NCI-H2029 (cell line): ENCODE data around the gene ATIC.

Experiments used
- DNase-seq: peaks from one replicate; lab custom pipeline; 2025; lab: John Stamatoyannopoulos, UW

ATIC gene

DNA sequence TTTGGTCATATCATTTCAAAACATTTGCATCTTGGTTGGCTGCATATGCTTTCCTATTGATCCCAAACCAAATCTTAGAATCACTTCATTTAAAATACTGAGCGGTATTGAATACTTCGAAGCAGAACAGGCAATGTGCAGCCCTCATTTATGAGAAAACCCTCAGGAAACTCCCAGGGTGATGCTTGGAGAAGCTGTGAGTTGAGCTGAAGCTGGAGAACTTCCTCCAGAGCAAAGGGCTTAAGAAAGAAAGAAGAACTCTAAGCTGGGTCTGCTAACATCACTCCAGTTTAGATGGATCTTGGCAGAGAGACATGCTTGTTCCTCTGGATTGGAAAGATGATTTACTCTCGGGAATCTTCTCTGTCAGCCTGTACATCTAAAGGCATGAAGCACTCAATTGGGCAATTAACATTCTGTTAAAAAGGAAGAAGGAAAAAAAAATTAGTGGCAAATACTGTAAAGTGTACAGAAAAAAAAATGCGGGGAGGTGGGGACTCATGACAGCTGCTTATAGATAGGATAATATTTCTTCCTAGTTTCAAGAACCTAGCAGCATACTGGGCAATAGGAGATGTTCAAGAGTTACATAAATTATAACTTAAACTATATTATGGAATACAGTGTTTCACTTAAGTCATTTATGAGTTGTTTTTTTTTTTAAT, 49.5 kb downstream of the ATIC start:
- no peak for DNase-seq

DNA sequence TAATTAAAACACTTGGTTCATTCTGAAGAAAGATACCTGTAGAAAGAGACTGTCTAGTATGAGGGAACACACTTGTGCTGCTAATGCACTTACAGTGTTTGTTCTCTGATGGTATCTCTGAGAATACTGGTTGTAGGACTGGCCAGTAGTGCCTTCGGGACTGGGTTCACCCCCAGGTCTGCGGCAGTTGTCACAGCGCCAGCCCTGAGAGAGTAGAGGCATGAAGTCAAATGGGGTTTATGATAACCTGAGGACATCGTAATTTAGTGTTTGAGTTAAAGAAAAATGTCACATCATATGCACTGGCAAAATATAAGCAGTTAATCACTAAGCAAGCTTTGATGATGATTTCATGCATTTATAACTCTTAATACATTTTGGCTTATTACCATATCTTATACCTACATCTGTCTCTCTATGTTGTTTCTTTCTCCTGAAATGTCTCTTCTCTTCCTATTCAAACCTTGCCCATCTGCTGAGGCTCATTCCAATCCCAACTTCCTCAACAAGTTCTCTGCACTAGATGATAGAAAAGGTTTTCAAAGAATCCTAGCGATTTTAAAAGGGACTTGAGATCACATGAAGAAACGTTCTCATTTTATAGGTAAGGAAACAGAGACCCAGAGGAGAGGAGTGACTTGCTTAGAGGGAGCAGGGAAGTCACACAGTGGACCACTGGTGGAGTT, 50.2 kb downstream of the ATIC start:
- no peak for DNase-seq

DNA sequence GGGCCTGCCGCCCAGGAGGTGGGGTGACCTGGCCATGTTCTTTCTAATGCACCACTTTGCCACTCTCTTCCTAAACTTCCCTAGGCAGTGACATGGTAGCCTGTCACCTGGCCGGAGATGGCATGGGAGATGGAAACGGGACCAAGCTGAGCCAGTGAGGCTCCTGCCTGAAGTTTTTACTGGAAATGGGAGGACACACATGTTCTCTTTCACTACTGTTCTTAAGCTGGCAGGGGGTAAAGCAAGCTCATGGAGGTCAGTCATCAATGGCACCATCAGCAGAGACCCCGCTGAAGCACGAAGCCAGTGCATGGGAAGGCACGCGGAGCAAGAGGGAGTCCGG, 50.7 kb downstream of the ATIC start:
- DNase-seq = no peak

DNA sequence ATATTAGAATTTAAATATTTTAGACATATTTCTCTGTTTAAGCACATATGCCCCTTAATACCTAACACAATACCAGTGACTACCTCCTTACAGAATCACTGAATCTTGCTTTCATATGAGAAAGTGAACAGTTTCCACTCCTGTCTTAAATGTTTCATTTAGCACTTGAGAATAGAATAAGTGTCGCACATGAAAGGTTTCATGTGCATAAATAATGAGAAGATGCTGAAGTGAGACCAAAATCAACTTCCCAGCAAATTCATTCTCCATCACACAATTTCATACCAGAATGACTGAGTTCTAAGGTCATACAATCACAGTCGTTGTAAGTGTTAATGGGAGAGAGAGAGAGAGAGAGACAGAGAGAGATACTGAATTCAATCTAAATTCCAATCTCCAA, 51.2 kb downstream of the ATIC start:
- no peak for DNase-seq

DNA sequence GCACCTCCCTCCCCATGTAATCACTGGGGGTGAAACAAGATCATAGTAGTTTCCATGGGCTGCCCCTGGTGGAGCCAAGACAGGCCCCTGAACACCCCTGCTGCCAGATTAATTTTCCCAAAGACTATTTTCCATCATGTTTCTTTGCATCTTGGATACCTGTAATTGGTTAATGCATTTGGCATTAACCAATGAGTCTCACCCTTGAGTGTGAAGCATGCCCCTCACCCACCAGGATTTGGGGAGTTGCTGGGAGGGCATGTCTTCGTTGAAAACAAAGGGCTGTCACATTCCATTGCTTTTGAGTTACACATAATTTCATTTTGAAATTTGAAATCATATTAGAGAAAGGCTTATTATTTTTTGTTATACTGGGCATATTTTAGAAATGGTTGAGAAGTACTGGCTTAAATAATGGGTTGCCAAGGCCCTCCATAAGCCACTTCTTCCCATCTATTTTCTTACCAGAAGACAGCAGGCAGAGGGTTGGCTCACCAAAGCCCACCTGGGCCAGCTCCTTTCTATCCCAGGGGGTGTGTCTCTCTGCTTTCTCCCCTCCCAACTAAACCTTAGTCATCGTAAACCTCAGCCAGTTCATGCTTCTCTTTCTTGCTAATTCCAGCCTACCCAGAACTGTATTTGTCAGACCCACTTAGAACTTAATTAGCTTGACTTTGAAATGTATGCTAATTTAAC, 51.8 kb downstream of the ATIC start:
- no peak for DNase-seq

DNA sequence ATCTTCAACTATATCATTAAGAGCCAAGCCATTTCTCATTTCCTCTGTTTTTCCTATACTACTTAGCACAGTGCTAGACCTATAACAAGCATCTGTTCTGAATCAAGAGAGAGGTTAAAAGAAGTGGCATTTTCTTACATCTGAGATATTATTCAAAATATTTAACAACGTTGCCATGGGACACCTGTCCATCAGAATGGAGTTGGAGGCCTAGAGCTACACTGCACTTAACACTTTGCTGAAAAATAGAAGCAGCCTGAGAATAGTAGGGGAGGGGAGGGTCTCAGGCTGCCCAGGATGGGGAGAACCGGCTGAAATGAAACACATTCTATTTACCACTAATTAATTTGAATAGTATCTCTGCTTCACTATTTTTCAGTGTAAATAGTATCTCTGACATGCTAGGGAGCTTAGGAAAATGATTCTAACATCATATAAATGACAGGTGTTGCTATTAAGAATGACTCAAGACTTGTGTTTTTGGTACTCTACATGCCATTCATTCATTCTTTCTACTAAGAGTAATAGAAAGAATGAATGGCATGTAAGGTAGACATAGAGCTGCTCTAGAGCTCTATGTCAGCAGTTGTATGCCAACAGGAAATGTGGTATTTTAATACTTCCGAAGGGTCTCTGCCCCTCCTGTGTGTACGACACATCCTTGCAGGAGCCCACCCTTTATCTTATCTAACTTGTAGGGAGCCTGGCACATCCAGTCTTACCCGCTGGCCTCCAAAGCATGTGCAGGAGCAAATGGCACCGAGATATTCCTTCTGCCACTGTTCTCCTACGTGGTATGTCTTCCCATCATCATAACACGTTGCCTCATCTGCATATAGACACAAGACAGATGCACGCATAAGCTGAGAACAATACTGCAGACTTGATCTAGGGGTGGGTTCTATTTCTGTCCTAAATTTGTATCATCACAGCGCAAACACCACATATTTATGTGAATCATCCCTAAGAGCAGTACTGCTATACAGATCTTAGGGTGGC, 52.6 kb downstream of the ATIC start:
- DNase-seq = no peak

DNA sequence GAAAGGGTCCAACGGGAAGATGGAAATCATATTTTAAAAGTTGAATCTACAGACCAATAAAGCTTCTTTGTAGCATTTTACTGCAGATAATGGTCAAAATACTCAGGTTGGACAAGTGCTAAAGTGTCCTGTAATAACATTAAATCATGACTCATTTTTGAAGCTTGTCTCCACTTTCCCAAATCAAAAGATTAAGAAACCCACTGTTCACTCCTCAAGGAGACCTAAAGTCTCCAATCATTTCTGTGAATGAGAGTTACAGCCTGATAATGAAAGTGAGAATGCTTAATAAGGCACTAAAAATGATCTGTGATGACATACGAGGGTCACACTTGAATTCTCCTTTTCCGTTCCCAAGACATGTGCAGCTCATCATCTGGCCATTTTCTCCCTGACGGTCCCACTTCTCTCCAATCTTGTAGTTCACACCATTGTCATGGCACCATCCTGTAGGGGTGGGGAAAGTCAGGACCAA, 53.4 kb downstream of the ATIC start:
- DNase-seq = no peak

DNA sequence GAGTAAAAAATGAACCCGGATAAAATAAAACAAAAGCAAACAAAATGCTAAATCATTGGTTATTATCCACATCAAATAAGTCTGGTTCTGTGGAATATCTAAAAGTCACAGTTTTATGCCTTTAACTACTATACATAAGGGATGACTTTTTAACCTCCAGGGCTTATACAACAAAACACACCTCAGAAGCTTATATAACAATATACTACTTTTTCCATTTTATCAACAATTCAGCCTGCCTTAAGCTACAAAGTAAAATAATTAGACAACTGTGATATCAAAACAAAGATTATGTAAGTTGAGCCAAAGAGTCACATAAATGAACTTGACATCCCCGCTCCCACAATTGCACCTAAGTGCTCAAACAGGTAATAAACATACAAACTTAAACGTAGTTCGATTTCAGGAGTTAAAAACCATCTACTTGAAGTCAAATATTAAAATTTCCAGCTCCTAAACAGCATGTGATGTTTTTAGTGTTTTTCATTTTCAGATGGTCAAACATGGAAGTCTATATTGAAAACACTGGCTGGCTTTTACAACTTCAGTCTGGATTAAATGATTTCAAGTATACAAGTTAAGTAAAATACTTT, 54.7 kb downstream of the ATIC start:
- no peak for DNase-seq

DNA sequence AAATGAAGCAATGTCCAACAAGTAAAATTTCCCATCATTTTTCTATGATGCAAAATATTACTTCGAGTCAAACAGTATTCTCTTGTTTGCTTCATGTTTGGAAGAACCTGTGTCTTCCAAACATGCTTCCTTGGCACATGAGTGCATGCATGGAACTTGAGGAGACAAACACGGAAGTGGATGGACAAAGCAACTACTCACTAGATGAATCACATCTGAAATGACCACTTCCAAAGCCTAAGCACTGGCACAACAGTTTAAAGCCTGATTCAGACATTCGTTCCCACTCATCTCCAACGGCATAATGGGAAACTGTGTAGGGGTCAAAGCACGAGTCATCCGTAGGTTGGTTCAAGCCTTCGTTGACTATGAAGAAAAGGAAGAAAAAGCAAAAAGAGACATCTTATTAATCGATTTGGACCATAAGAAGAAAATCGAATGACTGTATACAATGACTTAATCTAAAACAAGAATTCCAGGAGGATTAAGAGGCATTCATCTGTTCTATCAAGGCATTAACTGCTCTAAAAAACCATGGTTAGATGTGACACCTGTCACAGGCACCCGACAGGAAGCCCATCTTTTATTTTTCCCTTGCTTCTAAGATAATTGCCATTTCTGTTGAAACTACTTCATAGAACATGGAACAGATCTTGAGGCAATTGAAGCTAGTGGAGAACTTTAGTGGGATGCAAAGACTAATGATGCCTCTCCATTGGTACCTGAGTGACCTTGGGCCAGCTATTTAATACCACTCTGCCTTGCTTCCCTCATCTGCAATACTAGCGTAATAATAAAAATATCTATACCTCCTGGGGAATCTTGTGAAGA, 56.0 kb downstream of the ATIC start:
- no peak for DNase-seq

DNA sequence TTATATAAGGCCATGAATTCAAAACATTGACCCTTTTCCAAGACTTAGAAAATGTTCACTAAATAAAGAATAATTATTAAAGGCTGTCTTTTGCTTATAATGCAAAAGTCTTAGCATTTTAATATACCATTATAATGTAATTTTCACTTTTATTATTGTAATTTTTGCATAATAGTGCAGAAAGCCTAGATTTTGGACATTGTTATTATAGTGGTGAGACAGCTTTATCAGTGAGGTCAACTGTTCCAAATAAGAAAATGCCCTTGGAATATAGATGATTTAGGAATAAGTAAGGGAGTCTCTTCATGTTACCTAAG, 56.6 kb downstream of the ATIC start:
- DNase-seq = no peak

DNA sequence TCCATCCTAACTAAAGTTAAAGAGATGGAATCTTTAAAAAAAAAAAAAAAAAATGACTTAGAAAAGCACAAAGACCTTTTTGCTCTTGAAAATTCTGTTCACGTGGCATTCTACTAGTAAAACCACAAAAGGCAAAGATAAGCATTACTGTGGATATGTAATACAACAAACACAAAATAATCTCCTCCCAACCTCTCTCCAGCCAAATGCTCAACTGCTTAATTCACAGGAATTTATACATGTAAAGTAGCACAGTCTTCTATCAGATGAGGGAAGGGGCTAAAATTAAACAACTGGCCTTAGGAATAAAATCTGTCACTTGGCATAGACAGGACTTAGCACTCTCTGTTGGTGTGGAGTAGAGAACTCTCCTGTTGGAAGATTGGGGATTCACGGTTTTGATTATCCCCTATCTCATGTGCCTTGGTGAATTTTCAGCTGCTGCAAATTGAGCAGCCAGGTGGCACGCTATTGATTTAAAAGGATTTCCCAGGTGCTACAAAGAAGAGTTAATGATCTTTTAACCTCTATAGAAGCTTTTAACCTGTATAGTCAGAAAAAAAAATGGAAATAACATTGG, 57.4 kb downstream of the ATIC start:
- DNase-seq = no peak

DNA sequence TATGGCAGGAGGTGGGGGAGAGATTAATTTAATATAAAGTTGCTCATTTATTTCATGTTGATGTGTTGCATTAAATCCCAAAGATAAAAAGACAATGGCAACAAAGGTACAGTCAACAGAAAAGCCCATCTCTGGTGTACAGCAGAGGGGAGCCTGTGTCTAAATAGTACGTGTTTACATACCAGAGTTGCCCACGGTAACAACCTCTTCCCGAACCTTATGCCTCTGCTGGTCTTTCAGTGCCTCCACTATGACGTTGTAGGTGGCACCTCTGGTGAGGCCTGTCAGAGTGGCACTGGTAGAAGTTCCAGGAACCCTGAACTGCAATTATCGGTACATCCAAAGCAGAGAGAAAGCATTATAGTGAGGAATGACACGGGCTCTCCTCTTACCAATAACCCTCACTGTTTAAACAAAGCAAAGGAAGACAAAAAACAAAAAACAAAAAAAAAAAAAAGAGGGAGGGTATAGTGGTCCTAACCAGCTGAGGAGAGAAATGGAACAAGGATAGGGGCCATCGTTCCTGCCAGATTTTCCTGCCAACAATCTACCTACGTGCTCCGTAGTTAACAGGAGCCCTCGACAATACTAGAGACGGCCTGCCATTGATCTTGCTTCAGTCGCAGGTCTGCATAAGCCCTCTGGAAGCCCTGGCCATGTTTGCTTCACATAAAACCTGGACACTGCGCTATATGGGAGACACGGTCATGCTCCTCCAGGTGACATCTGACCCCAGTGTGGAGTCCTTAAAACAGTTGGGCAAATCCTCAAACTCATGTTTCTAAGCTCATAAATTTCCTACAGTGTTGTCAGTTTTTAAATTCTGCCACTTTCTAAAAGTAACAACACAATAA, 58.5 kb downstream of the ATIC start:
- DNase-seq = no peak

DNA sequence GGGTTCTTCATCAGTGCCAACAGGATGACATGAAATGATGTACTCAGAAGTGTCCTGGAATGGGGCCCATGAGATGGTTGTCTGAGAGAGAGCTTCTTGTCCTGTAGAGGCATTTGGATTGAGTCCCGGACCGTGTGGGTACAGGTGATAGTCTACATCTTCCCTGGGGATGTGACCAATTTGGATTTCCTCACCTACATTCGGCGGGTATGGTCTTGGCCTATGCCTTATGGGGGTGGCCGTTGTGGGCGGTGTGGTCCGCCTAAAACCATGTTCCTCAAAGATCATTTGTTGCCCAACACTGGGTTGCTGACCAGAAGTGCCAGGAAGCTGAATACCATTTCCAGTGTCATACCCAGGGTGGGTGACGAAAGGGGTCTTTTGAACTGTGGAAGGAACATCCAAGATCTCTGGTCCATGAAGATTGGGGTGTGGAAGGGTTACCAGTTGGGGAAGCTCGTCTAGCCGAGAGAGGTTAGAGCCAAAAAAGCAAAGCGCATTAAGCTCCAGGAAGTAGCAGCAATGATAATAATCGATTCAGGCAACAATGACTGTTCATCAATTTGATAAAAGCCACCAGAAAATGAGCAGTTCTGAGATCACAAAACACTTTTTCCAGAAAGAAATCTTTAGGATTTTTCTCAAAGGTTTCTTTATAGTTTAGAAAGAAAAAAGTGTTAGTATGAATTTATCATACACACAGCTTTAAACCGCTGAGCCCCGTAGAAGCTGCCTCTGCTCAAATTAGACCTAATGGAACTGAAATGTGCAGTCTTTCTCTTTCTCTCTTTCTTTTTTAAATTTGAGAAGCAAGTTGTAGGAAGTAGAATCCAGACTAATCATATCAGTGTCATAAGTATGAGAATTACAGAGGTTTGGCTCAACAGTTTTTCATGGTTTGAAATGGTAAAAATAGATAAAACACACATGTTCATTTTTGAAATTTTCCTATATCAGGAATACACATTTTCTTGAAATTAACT, 60.3 kb downstream of the ATIC start:
- DNase-seq = no peak

DNA sequence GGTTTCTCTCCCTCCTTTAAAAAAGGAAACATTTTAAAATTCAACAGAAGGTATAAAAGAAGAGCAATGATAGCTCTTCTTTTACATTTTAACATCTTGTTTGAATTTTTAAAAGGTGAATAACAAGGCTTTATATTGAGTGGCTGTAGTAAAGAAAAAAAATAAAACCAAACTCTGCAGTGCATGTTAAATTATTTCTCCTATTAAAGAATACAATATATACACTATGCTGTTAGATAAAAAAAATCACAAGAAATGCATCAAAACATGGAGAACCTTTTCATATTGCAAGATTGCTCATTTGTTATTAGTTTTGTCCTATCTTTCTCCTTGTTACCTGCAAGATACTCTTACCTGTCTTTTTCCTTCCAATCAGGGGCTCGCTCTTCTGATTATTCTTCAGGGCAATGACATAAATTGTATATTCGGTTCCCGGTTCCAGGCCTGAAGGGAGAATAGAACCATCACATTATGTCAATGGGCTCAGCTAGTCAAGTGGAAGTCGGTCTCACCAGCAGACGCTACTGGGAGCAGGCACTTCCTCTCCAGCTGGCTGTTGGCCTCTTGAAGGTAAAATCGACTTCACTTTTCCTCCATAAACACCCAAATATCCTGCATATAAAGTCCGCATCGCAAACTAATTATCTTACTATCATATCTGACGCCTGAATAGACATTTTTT, 61.2 kb downstream of the ATIC start:
- no peak for DNase-seq

DNA sequence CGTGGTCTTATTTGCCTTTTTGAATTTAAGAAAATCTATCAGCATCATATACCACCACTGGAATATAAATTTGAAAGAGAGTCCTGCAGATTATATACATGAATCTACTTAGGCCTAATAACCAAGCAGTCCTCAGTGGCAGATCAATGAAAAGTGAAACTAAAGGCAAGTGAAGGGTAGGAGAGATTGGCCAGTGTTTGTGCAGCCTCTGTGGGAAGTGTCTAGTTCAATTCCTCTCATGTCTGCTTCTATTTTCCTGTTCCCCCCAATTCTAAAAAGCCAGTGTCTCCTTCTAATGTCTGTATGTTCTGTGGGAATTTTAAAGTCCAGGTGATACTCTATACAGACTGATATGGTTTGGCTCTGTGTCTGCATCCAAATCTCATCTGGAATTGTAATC, 62.1 kb downstream of the ATIC start:
- DNase-seq = no peak

DNA sequence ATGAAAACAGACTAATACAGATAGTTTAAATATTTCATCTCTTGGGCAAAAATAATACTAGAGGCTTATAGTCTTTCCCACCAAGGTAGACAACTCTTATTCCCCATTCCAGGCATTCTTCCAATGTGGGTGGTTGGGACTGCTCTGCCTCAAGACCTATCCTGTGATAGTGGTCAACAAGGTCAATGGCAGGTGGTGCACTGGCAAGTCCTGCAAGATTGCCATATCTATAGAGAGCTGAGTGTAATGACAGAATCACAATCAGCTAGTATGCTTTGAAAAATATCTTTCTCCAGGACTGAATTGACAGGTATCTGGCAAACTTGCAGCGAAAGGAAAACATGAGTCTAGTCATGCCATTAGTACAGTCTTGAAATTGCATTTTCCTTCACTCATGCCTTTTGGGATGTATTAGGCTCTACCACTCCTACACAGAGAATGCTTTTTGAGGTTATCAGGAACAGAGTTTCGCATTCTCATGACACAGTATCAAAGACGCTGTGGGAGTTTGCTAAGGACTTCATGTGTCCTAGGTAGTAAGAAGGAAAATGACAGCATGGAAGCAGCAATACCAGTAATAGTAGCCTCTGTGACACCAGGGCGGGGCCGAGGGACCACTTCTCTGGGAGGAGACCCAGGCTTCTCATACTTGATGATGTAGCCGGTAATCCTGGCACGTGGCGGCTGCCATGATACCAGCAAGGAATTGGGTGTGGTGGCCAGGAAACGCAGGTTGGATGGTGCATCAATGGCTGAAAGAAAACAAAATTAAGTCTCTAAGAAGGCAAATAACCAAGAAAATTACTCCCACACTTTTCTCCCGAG, 63.0 kb downstream of the ATIC start:
- no peak for DNase-seq

DNA sequence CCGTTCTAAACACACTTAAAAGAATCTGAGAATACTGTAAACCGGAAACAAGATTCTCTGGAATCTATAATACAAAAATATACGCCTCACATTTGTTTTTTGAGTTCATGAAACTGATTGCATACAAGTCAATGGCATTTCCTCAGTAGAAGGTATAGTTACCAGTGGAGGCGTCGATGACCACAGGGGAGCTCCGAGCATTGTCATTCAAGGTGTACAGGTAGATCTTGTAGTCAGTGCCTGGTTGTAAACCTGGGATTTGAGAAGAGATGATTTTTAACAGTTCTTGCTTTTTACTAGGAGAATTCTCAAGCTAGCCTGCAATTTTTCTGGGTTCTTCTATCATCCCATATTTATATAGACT, 63.6 kb downstream of the ATIC start:
- no peak for DNase-seq
